PC-9 (cell line): Measurements from ENCODE around the gene SPDYE3.
"Not testable (repeated sequence)": the region's sequence is repeated elsewhere in the genome, so short reads cannot be mapped to it uniquely, and the experiment has no call there.

ENCODE experiments used
- CTCF ChIP-seq: fragments of 200-600 bp; sonication (generic); conservative IDR thresholded peaks from 2 replicates; pipeline ENCODE4 v1.6.1; 2017; ENCODE audit warnings: mixed run types, antibody characterized with exemption, mild to moderate bottlenecking, moderate library complexity
- EZH2 ChIP-seq: fragments of 200-600 bp; sonication (generic); IDR thresholded peaks from 2 replicates; pipeline ENCODE4 v1.8.0; 2017; ENCODE audit warnings: antibody characterized with exemption, low read depth

DNA sequence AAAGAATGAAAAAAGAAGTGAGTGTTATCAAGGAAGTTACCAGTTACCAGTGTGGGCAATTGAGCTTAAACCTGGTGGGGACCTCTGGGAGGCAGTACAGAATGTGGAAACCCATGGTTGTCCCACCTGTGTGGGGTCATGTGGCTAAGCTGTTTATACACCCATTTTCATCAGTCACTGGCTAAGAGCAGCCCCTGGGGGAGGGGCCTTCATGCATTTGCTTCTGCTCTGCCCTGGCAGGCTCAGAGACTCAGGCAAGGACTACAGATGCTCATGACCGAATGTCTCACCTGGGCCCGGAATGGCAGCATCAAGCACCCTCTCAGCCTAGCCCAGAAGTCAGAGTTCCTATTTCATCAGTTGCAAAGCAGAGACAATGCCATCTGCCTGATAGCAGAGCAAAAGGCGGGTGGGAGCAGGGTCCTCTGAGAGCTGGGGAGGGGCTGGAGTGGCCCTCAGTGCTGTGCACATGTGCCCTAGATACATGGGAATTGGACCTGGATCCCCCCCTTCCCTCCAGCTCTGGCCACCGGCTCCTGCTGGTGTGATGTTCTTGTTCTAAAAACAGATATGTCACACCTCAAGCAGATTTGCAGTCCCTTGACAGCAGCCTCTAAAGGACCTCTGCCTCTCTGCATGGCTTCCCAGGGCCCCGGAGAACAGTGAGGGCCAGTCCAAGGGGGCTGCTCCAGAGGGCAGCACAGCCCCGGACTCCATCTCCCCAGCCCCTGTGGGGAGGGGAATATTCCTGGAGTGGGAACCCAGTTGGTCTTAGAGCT lies 20.1 kb upstream of the SPDYE3 start:
- not testable (repeated sequence) for TF ChIP-seq CTCF, EZH2
